Muscle layer of duodenum (tissue), 2 donors: ENCODE data around the gene ZNF888.
"Not testable (repeated sequence)": the region's sequence is repeated elsewhere in the genome, so short reads cannot be mapped to it uniquely, and the experiment has no call there.

Experiments used
- H3K27ac ChIP-seq: one replicate; pipeline ENCODE4 v1.7.0; 2013; ENCODE audit warnings: mild to moderate bottlenecking, low read length
- H3K27me3 ChIP-seq: one replicate; pipeline ENCODE4 v1.7.0; 2013; ENCODE audit warnings: low read depth, mild to moderate bottlenecking, control low read depth, low read length
- H3K36me3 ChIP-seq, 2 donors: one replicate each; pipeline ENCODE4 v1.7.0; 2013; ENCODE audit warnings: low read length in 2 of 2, control low read depth in 1 of 2, mild to moderate bottlenecking in 1 of 2; ENCODE audit not compliant: insufficient read depth in 2 of 2, control insufficient read depth in 1 of 2
- H3K4me1 ChIP-seq, 2 donors: one replicate each; pipeline ENCODE4 v1.7.0; 2013; ENCODE audit warnings: low read length in 2 of 2, mild to moderate bottlenecking in 2 of 2, control low read depth in 1 of 2, moderate library complexity in 1 of 2; ENCODE audit not compliant: insufficient read depth in 2 of 2, control insufficient read depth in 1 of 2
- H3K4me3 ChIP-seq, 2 donors: one replicate each; pipeline ENCODE4 v1.7.0; 2013; ENCODE audit warnings: low read length in 2 of 2, low read depth in 1 of 2, mild to moderate bottlenecking in 1 of 2
- H3K9me3 ChIP-seq, 2 donors: one replicate each; pipeline ENCODE4 v1.7.0; 2013; ENCODE audit warnings: low read length in 2 of 2, control low read depth in 1 of 2, mild to moderate bottlenecking in 1 of 2; ENCODE audit not compliant: control insufficient read depth in 1 of 2
- donor health status: healthy.

Gene ZNF888

DNA sequence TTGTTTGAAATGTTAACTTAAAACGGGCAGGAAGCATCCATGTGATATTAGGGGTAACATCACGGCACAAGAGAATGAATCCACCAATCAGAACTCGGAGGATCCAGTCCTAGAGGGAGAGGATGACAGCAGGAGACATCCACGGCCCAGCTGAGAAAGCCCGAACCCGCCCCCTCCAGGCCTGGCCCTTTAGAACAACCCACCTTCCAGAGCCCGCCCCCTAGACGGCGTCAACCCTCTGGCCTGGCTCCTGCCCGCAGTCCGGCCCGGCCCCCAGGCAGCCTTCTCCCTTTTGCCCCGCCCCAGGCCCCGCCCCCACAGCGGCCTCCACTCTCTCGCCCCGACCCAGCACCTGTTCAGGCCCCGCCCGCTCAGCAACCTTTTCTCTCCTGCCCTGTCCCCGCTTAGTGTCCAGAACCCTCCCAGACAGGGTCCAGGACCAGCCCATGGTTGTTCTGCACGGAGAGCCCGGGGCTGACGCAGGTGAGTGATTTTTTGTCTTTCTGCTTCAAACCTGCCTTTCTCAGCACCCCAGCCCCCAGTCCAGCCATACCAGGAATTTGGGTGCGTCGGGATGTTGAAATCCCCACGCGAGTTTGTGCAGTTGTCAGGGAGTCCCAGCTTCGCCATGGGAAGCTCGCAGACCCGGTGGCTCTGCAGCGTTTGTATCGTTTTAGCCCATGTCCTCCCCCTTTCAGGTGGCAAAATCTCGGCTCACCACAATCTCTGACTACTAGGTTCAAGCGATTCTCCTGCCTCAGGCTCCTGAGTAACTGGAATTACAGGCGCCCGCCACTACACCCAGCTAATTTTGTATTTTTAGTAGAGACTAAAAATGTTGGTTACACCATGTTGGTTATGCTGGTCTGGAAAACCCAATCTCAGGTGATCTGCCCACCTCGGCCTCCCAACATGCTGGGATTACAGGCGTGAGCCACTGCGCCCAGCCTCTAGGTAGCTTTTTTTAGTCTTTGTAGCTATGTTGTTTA is 23.4 kb upstream of the ZNF888 start:
- Histone ChIP-seq H3K4me1 (peaks cover 0 to 5% of the 10 kb centered on the region in 2 donors), H3K4me3 (no peak overlapping the region), H3K36me3 (peaks cover 12 to 24% of the 10 kb centered on the region in 2 donors), H3K27me3 (no peaks in the 10 kb centered on the region), H3K27ac (no peak overlapping the region), H3K9me3 (peaks cover 25 to 30% of the 10 kb centered on the region in 2 donors)

DNA sequence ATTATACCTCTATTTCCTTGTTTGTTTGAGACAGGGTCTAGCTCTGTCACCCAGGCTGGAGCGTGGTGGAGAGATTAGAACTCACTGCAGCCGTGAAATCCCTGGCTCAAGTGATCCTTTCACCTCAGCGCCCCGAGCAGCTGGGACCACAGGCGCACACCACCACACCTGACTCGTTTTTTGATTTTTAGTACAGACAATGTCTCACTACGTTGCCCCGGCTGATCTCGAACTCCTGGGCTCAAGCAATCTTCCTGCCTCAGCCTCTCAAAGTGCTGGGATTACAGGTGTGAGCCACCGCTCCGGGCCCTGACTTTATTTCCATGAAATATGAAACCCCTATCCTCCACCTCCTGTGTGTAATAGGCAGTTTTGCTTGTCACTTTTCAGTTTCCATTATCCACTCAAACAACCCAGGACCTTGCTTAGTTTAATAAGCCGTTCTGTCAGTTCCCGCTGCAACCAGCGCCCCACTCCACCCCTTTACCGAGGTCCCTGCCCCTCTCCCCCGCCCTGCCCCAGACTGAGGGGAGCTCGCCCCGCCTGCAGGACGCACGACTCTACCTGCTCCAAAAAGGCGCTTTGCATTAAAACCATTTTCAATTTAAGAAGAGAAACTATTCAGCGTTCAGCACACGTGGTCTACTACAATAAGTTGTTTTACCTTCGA is 22.6 kb upstream of the ZNF888 start:
- H3K9me3 ChIP-seq, result peaks cover 16 to 27% of the 10 kb centered on the region in 2 donors
- H3K4me3 ChIP-seq, result no peak overlapping the region

DNA sequence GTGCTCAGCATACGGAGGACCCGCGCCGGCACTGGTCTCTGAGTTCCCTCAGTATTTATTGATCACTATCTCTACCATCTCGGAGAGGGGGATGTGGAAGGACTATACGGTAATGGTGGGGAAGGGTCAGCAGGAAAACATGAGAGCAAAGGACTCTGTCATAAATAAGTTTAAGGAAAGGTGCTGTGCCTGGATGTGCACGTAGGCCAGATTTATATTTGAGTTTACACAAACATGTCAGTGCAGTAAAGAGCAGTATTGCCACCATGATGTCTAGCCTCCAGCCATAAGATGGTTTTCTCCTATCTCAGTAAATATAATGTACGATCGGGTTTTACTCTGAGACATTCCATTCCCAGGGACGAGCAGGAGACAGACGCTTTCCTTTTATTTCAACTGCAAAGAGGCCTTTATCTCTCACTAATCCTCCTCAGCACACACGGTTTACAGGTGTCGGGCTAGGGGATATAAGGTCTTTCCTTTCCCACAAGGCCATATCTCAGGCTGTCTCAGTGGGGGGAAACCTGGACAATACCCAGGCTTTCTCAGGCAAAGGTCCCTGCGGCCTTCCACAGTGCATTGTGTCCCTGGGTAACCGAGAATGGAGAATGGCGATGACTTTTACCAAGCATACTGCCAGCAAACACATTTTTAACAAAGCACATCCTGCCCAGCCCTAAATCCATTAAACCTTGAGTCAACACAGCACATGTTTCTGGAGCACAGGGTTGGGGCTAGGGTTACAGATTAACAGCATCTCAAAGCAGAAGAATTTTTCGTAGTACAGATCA is 21.7 kb upstream of the ZNF888 start:
- H3K4me1 ChIP-seq, H3K27me3 ChIP-seq, H3K27ac ChIP-seq, H3K36me3 ChIP-seq, H3K4me3 ChIP-seq: not testable (repeated sequence)
- H3K9me3 ChIP-seq, result peaks cover 8 to 19% of the 10 kb centered on the region in 2 donors

More for the DNA sequence above, 22.6 kb upstream of the ZNF888 start:
- Histone ChIP-seq H3K27me3 (no peaks in the 10 kb centered on the region), H3K27ac (no peak overlapping the region), H3K36me3 (peaks cover 5 to 15% of the 10 kb centered on the region in 2 donors), H3K4me1 (peaks cover 0 to 8% of the 10 kb centered on the region in 2 donors)

DNA sequence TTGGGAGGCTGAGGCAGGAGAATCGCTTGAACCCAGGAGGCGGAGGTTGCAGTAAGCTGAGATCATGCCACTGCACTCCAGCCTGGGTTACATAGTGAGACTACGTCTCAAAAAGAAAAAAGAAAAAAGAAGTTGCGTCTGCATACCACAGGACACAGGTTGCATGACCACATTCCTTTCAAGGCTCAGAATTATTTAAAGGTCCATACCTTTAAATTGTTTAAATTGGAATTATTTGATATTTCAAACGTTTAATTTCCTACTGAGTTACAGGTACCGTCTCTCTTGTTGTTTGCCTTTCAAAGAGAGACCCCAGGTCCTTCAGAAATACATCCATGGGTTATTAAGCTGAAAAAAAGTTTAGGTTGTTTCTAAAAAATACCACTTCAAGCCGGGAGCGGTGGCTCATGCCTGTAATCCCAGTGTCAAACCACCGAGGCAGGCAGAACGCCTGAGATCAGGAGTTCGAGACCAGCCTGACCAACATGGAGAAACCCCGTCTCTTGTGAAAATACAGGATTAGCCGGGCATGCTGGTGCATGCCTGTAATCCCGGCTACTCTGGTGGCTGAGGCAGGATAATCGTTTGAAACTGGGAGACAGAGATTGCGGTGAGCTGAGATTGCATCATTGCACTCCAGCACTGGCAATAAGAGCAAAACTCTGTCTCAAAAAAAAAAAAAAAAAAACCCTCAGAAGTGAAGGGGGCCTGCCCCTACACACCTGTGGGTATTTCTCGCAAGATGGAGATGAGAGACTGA is 20.8 kb upstream of the ZNF888 start:
- Histone ChIP-seq H3K27me3 (no peaks in the 10 kb centered on the region), H3K9me3 (peaks cover 0 to 10% of the 10 kb centered on the region in 2 donors), H3K4me3 (no peak overlapping the region), H3K36me3 (no peaks in the 10 kb centered on the region), H3K27ac (no peak overlapping the region), H3K4me1 (peaks cover 0 to 8% of the 10 kb centered on the region in 2 donors)

DNA sequence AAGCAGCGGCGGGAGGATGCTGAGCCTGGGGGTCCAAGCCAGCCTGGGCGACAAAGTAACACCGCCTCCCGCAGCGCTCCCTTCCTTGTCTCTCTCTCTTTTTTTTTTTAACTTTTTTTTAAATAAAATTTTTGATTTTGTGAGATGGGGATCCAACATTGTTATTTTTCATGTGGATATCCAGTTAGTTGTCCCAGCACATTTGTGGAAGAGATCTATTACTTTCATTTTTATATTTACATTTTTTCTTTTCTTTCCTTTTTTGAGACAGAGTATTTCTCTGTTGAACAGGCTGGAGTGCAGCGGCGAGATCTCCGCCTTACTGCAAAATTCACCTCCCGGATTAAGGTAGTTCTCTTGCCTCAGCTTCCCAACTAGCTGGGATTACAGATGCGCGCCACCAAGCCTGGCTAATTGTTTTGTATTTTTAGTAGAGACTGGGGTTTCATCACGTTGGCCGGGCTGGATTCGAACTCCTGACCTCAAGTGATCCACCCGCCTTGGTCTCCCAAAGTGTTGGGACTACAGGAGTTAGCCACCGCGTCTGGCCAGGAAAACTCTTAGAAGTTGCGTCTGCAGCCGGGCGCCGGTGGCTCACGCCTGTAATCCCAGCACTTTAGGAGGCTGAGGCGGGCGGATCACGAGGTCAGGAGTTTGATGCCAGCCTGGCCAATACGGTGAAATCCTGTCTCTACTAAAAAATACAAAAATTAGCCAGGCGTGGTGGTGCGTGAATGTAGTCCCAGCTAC is 20.1 kb upstream of the ZNF888 start:
- Histone ChIP-seq H3K4me1 (peaks cover 0 to 8% of the 10 kb centered on the region in 2 donors), H3K9me3 (peaks cover 0 to 6% of the 10 kb centered on the region in 2 donors), H3K4me3 (peak overlapping the region; percentile 61 to 69), H3K27ac (no peak overlapping the region), H3K27me3 (no peaks in the 10 kb centered on the region), H3K36me3 (no peaks in the 10 kb centered on the region)

DNA sequence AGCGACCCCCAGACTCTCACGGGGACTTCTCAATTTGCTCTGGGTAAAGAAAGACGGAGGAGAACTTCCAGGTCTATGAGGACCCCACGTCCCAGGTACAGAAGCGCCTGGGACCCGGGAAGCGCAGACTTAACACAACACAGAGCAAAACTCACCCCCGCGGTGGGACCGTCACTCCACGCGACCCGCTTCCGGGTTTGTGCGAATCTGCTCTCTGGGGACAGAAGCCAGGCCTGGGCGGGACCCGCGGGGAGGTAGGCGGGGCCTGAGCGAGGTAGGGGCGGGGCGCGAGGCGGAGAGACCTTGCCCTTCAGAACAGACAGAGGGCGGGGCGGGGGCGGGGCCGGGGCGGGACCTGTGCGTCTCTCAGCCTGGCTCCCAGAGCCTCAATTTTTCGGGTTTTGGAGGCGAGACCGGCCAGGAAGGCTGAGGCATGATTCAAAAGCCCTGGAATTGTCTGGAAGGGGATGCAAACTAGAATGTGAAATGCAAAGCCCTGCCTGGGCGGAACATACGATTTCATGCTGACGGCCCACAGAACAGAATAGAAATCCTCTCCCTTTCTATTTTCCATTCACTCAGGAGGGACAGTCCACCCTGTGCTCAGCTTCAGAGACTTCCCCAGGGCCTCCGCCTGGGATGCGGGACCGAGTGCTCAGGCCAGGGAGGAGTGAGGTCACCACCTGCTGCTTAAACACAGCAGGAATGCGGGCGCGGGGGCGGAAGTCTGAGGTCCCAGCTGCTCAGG is 19.3 kb upstream of the ZNF888 start:
- Histone ChIP-seq H3K36me3 (no peaks in the 10 kb centered on the region), H3K9me3 (peaks cover 0 to 3% of the 10 kb centered on the region in 2 donors), H3K4me1 (peaks cover 0 to 8% of the 10 kb centered on the region in 2 donors), H3K27ac (peak overlapping the region; percentile 84), H3K4me3 (peak overlapping the region; percentile 69 to 81), H3K27me3 (no peaks in the 10 kb centered on the region)

DNA sequence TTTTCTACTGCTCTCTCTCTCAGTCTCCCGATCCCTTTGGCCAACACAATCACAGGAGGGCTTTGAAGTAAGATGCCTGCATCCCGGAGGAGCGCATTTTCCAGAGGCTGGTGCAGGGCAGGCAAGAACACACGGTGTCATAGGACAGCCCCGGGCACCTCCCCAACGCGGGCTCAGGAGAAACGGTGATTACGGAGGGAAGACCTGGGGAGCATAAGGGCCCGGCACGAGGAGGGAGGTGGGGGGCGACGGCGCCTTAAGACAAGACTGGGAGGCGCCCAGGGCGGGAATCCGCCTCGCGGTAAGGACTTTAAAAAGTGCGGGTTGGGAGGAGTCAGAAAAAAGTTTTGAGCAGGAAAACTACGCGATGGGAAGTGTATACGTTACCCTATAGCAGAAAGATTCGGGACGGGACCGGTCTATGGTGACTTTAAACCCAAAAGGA is 18.7 kb upstream of the ZNF888 start:
- Histone ChIP-seq H3K4me3 (peak overlapping the region; percentile 69 to 81), H3K4me1 (peaks cover 0 to 8% of the 10 kb centered on the region in 2 donors), H3K27ac (peak overlapping the region; percentile 84), H3K36me3 (no peaks in the 10 kb centered on the region), H3K9me3 (peaks cover 0 to 3% of the 10 kb centered on the region in 2 donors), H3K27me3 (no peaks in the 10 kb centered on the region)

DNA sequence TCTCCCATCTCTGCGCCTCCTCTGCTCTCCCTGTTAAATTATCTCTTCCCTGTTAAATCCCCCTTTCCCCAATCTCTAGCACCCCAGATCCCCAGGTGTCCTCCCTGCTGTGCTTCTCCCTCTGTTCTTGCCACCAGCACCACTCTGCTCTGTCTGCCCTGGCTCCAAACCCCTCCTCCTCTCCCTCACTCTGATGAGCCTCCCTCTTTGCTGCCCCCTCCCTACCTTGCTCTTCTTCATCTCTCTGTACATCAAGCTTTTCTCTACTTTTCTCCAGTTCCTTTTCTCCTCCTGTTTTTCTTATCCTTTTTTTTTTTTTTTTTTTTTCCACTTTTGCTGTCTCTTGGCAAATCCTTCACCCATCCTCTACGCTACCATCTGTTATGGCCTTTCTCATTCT is 18.3 kb upstream of the ZNF888 start:
- H3K27me3 ChIP-seq, H3K36me3 ChIP-seq, H3K27ac ChIP-seq, H3K4me1 ChIP-seq, H3K9me3 ChIP-seq: not testable (repeated sequence)
- H3K4me3 ChIP-seq, result peak overlapping the region; percentile 69 to 81

DNA sequence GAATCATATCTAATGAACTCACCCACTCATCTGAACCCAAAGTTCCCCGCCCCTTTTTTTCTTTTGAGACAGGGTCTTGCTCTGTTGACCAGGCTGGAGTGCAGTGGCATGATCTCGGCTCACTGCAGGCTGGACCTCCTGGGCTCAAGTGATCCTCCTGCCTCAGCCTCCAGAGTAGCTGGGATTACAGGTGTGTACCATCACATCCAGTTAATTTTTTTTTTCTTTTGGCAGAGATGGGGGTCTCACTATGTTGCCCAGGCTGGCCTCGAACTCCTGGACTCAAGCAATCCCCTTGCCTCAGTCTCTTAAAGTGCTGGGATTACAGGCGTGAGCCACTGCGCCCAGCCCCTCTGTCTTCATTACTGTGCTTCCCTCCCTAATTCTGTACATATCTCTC is 17.7 kb upstream of the ZNF888 start:
- H3K27ac ChIP-seq, H3K4me3 ChIP-seq, H3K27me3 ChIP-seq, H3K36me3 ChIP-seq, H3K9me3 ChIP-seq, H3K4me1 ChIP-seq: not testable (repeated sequence)
